Measurements from ENCODE around the gene KCNH8. TPM values are rescaled to one million over a fixed set of nuclear protein-coding genes. Genes with fewer than 3 reads are reported as not detected.

KCNH8 gene
- total and polyA plus RNA-seq, 2 of the 4 experiments (the other 2 are of a cell fraction) = not detected

DNA sequence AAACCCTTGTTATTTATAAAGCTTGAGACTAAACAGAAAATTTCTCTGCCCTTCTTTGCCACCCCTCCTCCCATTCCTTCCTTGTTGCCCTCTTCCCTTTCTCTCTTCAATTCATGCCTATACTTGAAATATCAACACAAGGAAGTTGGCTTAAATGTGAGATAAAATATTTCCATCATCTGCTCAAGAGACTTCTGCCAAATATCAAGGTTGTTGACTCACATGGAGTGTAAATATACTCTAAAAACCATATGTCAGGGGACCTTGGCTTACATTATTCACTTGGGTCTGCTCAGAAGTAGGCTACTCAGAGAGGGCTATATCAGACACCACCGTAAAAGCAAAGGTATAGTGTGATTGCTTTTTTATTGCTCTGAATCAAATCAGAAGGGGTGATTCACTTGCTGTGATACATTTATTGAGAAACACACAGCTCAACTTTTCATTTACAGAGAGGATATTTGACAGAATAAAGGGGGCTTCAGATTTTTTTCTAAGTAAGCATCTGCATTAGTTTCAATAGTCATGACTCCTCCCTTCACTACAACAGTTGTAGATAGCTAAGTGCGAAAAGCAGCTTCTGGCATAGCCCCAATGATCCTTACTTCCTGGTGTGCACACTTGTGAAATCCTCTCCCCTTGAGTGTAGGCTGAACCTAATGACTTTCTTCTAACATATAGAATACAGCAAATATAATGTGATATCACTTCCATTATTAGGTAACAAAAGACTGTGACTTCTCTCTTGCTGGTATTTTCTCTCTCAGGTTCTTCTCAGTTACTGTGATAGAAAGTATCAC is 399.6 kb downstream of the KCNH8 start:
- no peak overlapping the region for H4K5ac ChIP-seq (ENCODE audit: low read depth, low read length)
- no peak for TF ChIP-seq CHD1 (IDR thresholded peaks at IDR 0.05; ENCODE audit: low read depth, low read length)
- no peak for TF ChIP-seq MAZ (IDR thresholded peaks at IDR 0.05; ENCODE audit: borderline replicate concordance, low read depth, low read length)
- no peak for TF ChIP-seq BHLHE40 (IDR thresholded peaks at IDR 0.05; ENCODE audit: low read depth, low read length)
- no peak for TF ChIP-seq SMC3 (IDR thresholded peaks at IDR 0.05; ENCODE audit: low read depth, low read length)
- TF ChIP-seq FOS (IDR thresholded peaks at IDR 0.05; ENCODE audit: low read depth, low read length) = no peak
- no peak for TF ChIP-seq POLR2A (IDR thresholded peaks at IDR 0.05; ENCODE audit: low read depth, low read length)
- no peak for TF ChIP-seq MAFK (IDR thresholded peaks at IDR 0.05; ENCODE audit: low read depth, low read length)
- TF ChIP-seq RCOR1 (IDR thresholded peaks at IDR 0.05; ENCODE audit: insufficient replicate concordance, low read length) = no peak
- no peak for TF ChIP-seq MXI1 (IDR thresholded peaks at IDR 0.05; ENCODE audit: borderline replicate concordance, low read depth, low read length)
- TF ChIP-seq CEBPB (IDR thresholded peaks at IDR 0.05; ENCODE audit: low read depth, low read length) = no peak
- TF ChIP-seq, protein P1, sequence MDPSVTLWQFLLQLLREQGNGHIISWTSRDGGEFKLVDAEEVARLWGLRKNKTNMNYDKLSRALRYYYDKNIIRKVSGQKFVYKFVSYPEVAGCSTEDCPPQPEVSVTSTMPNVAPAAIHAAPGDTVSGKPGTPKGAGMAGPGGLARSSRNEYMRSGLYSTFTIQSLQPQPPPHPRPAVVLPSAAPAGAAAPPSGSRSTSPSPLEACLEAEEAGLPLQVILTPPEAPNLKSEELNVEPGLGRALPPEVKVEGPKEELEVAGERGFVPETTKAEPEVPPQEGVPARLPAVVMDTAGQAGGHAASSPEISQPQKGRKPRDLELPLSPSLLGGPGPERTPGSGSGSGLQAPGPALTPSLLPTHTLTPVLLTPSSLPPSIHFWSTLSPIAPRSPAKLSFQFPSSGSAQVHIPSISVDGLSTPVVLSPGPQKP (IDR thresholded peaks at IDR 0.05; ENCODE audit: borderline replicate concordance, low read depth, low read length) = no peak
- TF ChIP-seq, protein P2, sequence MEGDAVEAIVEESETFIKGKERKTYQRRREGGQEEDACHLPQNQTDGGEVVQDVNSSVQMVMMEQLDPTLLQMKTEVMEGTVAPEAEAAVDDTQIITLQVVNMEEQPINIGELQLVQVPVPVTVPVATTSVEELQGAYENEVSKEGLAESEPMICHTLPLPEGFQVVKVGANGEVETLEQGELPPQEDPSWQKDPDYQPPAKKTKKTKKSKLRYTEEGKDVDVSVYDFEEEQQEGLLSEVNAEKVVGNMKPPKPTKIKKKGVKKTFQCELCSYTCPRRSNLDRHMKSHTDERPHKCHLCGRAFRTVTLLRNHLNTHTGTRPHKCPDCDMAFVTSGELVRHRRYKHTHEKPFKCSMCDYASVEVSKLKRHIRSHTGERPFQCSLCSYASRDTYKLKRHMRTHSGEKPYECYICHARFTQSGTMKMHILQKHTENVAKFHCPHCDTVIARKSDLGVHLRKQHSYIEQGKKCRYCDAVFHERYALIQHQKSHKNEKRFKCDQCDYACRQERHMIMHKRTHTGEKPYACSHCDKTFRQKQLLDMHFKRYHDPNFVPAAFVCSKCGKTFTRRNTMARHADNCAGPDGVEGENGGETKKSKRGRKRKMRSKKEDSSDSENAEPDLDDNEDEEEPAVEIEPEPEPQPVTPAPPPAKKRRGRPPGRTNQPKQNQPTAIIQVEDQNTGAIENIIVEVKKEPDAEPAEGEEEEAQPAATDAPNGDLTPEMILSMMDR (conservative IDR thresholded peaks at IDR 0.05; ENCODE audit: low read depth, low read length) = no peak
- TF ChIP-seq RAD21 (IDR thresholded peaks at IDR 0.05; ENCODE audit: low read length) = no peak
- TF ChIP-seq, protein P3, sequence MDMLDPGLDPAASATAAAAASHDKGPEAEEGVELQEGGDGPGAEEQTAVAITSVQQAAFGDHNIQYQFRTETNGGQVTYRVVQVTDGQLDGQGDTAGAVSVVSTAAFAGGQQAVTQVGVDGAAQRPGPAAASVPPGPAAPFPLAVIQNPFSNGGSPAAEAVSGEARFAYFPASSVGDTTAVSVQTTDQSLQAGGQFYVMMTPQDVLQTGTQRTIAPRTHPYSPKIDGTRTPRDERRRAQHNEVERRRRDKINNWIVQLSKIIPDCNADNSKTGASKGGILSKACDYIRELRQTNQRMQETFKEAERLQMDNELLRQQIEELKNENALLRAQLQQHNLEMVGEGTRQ (IDR thresholded peaks at IDR 0.05; ENCODE audit: low read depth, low read length) = no peak
- TF ChIP-seq RFX5 (IDR thresholded peaks at IDR 0.05; ENCODE audit: low read depth, low read length) = no peak
- TF ChIP-seq NFE2L2 (IDR thresholded peaks at IDR 0.05; ENCODE audit: low read depth, low read length) = no peak
- DNase-seq = no peak
- no peaks in the 10 kb centered on the region for H3K27me3 ChIP-seq (ENCODE audit: control insufficient read depth, insufficient read depth, low read length)
- H4K8ac ChIP-seq (ENCODE audit: low read depth in 2 of 2, low read length in 2 of 2) = no peak overlapping the region
- H4K20me1 ChIP-seq (ENCODE audit: insufficient read depth, low read length) = no peaks in the 10 kb centered on the region
- no peak overlapping the region for H3K27ac ChIP-seq (ENCODE audit: insufficient read depth, low read length)
- H3K9me3 ChIP-seq (ENCODE audit: control insufficient read depth, insufficient read depth, low read length) = peaks cover 5% of the 10 kb centered on the region
- H3K14ac ChIP-seq (replicated peaks; ENCODE audit: low read depth, low read length) = no peak overlapping the region
- H3K4ac ChIP-seq (ENCODE audit: low read depth, low read length) = no peak overlapping the region
- H3K9ac ChIP-seq (ENCODE audit: low read depth, low read length) = no peak overlapping the region
- ATAC-seq (ENCODE audit: low read depth) = no peak
- H2AK9ac ChIP-seq (replicated peaks; ENCODE audit: low read depth, low read length, poor library complexity) = no peak overlapping the region
- H3K36me3 ChIP-seq (ENCODE audit: control insufficient read depth, insufficient read depth, low read length) = no peaks in the 10 kb centered on the region
- no peak overlapping the region for H3K18ac ChIP-seq (ENCODE audit: low read depth, low read length)
- no peak overlapping the region for H2BK5ac ChIP-seq (ENCODE audit: low read depth, low read length, poor library complexity, severe bottlenecking)
- no CpG with 5 or more reads among the region's 2 CpGs for WGBS, 2 experiments (ENCODE audit: extremely low coverage in 2 of 2, insufficient read length in 1 of 2)
- intact Hi-C loops (cut with micrococcal nuclease) = no loop called here
- H3K4me3 ChIP-seq (ENCODE audit: insufficient read depth, low read depth, low read length) = no peak overlapping the region
- H2AK5ac ChIP-seq (ENCODE audit: low read depth, low read length) = no peak overlapping the region
- no peak overlapping the region for H3K23ac ChIP-seq (ENCODE audit: low read depth, low read length)
- ChIA-PET POLR2A (ENCODE audit: unreplicated experiment) (no interaction called here), CTCF (no interaction called here)
- dilution Hi-C loops (cut with HindIII; ENCODE audit: low sequenced_read_pairs, unreplicated experiment) = no loop called here
- no TSS peak for BruUV-seq (replicated peaks)
- H4K91ac ChIP-seq (ENCODE audit: insufficient read depth, low read depth, low read length) = no peak overlapping the region
- H3K9me1 ChIP-seq (ENCODE audit: insufficient read depth, low read length) = no peaks in the 10 kb centered on the region
- H3K4me1 ChIP-seq (ENCODE audit: control insufficient read depth, insufficient read depth, low read length) = no peaks in the 10 kb centered on the region
- no peak overlapping the region for H3K4me2 ChIP-seq (ENCODE audit: low read depth, low read length)
- no peak overlapping the region for H2BK15ac ChIP-seq (ENCODE audit: low read depth, low read length)
- H2AFZ ChIP-seq (replicated peaks; ENCODE audit: low read length, poor library complexity) = no peak overlapping the region
- in situ Hi-C loops (cut with MboI; ENCODE audit: low sequenced_read_pairs) = no loop called here
- H3K79me1 ChIP-seq (ENCODE audit: low read depth in 1 of 2, low read length in 2 of 2) = no peaks in the 10 kb centered on the region
- no peak overlapping the region for H2BK20ac ChIP-seq (ENCODE audit: low read depth, low read length)
- no peak overlapping the region for H2BK120ac ChIP-seq (ENCODE audit: low read depth, low read length)
- H3K56ac ChIP-seq (ENCODE audit: extremely low read depth, insufficient read depth, low read length) = no peak overlapping the region
